Measurements from ENCODE around the gene RIMS1. TPM values are rescaled to one million over a fixed set of nuclear protein-coding genes. Genes with fewer than 3 reads are reported as not detected.

RIMS1 gene
- total RNA-seq, 3 donors from 2014 or later: 0.53 to 2.2 TPM; not detected in 1

DNA sequence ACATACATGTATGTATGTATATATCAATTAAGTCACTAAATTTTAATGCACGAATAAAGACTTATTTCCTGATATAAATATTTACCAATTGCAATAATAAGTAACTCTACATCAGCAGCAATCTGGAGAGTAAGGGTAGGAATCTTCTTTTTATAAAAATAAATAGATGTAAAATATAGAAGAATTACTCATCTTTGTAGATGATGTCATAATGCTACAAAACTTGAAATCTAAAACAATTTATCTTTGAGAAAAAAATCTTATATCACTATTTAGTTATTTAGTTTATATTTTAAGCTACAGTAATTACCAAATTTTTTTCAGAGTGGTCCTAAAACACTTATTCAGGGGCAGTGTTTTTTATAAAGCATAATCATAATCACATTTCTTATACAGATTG lies 351.7 kb downstream of the RIMS1 start:
- TF ChIP-seq, protein P1, sequence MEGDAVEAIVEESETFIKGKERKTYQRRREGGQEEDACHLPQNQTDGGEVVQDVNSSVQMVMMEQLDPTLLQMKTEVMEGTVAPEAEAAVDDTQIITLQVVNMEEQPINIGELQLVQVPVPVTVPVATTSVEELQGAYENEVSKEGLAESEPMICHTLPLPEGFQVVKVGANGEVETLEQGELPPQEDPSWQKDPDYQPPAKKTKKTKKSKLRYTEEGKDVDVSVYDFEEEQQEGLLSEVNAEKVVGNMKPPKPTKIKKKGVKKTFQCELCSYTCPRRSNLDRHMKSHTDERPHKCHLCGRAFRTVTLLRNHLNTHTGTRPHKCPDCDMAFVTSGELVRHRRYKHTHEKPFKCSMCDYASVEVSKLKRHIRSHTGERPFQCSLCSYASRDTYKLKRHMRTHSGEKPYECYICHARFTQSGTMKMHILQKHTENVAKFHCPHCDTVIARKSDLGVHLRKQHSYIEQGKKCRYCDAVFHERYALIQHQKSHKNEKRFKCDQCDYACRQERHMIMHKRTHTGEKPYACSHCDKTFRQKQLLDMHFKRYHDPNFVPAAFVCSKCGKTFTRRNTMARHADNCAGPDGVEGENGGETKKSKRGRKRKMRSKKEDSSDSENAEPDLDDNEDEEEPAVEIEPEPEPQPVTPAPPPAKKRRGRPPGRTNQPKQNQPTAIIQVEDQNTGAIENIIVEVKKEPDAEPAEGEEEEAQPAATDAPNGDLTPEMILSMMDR (IDR thresholded peaks at IDR 0.05): no peak
- H3K4me3 ChIP-seq: no peak overlapping the region
- no peaks in the 10 kb centered on the region for H3K4me1 ChIP-seq (ENCODE audit: low read depth)
- no peak for DNase-seq
- H3K36me3 ChIP-seq (ENCODE audit: low read depth): no peaks in the 10 kb centered on the region
- intact Hi-C loops (cut with DNase I, micrococcal nuclease): no loop called here
- ATAC-seq: no peak
- H3K9me3 ChIP-seq: no peaks in the 10 kb centered on the region

DNA sequence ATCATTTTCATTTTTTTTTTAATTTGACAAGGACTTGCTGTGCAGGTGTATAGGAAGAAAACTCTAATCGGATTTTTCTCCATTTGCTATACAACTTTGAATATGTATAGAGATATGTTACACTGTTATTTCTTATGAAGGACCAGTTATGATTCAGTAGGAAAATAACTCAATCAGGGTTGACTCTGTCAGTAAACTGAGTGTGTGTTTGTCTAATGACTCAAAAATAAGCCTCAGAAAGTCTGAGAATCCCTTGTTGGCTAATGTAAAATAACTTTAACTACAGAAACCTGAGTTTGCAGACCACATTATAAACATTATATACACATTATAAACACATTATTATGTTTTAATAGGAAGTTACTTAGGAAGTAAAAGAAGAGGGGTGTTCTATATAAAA lies 352.6 kb downstream of the RIMS1 start:
- ATAC-seq (no peak), DNase-seq (no peak)
- TF ChIP-seq, protein P1 (IDR thresholded peaks at IDR 0.05): no peak
- Histone ChIP-seq H3K9me3 (no peaks in the 10 kb centered on the region), H3K4me3 (no peak overlapping the region), H3K4me1 (ENCODE audit: low read depth) (no peaks in the 10 kb centered on the region), H3K36me3 (ENCODE audit: low read depth) (no peaks in the 10 kb centered on the region)
- intact Hi-C loops (cut with DNase I, micrococcal nuclease): no loop called here

DNA sequence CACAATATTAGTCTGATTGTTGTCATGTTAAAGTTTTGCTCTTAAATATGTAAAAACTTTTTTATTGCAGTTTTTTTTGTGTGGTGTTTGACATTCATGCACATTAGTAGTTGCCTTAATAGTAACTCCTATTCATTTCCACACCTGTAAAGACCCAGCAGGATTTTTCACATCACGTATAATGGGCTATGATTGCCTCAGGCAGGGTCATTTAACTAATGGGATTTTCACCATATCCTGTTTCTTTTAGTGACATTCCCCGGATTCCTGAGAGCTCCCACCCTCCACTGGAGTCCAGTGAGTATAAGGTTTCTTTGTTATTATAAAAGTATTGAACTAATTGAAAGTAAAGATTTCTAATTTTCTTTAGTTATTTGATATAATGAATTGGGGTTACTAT lies 359.2 kb downstream of the RIMS1 start:
- Histone ChIP-seq H3K36me3 (ENCODE audit: low read depth) (no peaks in the 10 kb centered on the region), H3K4me3 (no peak overlapping the region), H3K4me1 (ENCODE audit: low read depth) (no peaks in the 10 kb centered on the region), H3K9me3 (no peaks in the 10 kb centered on the region)
- ATAC-seq: no peak
- DNase-seq: no peak
- TF ChIP-seq, protein P1 (IDR thresholded peaks at IDR 0.05): no peak
- intact Hi-C loops (cut with DNase I, micrococcal nuclease): no loop called here

DNA sequence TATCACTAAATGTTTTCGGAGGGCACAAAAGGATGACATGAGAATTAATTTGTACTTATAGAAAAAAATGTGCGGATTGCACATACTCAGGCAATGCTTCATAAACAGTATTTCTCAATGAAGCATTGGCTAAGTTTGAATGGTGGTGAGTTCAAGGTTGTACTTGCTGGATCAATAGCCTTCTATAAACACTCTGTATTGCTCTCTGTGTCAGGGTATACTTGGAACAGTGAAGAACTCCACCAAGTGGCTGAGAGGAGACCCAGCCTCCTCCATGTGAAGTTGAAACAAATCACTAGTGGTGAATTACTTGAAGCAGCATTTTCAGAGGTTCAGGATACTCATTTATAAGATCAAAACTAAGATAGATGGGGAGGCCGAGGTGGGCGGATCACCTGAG lies 360.6 kb downstream of the RIMS1 start:
- no peaks in the 10 kb centered on the region for H3K36me3 ChIP-seq (ENCODE audit: low read depth)
- no peak overlapping the region for H3K4me3 ChIP-seq
- no peak for ATAC-seq
- TF ChIP-seq, protein P1 (IDR thresholded peaks at IDR 0.05): no peak
- no peaks in the 10 kb centered on the region for H3K9me3 ChIP-seq
- intact Hi-C loops (cut with DNase I, micrococcal nuclease): no loop called here
- no peak for DNase-seq
- no peaks in the 10 kb centered on the region for H3K4me1 ChIP-seq (ENCODE audit: low read depth)

DNA sequence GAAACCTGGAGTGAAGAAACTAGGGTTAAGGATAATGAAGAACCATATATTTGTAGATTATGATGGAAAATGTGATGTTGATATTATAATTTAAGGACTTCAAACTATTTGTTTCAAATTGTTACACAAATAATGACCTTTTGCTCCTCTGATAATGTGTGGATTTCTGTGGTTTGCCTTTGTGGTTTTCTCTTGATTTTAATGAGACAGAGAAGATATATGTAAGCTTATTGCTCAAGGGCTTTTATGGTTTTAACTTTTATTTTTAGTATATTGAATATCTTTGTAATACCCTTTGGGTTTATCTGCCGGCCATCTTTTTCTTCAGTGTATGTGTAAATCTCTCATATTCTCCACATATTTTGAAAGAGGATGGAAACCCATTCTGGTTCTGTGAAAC lies 362.3 kb downstream of the RIMS1 start:
- TF ChIP-seq, protein P1 (IDR thresholded peaks at IDR 0.05): no peak
- ATAC-seq: no peak
- Histone ChIP-seq H3K4me3 (no peak overlapping the region), H3K9me3 (no peaks in the 10 kb centered on the region), H3K36me3 (ENCODE audit: low read depth) (no peaks in the 10 kb centered on the region), H3K4me1 (ENCODE audit: low read depth) (no peaks in the 10 kb centered on the region)
- intact Hi-C loops (cut with DNase I, micrococcal nuclease): no loop called here
- DNase-seq: no peak

DNA sequence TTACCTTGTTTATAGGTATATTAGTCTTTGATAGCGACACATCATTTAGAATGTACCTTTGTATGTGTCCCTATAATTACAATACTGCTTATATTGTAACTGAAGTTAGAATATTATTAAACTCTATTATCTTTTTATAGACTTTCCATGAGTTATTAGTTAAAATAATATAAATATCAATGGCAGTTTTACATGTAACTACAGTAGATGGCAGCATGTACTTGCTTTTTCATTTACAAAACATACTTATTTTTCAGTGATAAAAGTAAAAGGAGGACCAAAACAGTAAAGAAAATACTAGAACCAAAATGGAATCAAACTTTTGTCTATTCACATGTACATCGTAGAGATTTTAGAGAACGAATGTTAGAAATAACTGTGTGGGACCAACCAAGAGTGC lies 364.3 kb downstream of the RIMS1 start:
- ATAC-seq (no peak), DNase-seq (no peak)
- TF ChIP-seq, protein P1 (IDR thresholded peaks at IDR 0.05): no peak
- intact Hi-C loops (cut with DNase I, micrococcal nuclease): no loop called here
- no peaks in the 10 kb centered on the region for H3K4me1 ChIP-seq (ENCODE audit: low read depth)
- no peaks in the 10 kb centered on the region for H3K36me3 ChIP-seq (ENCODE audit: low read depth)
- no peaks in the 10 kb centered on the region for H3K9me3 ChIP-seq
- no peak overlapping the region for H3K4me3 ChIP-seq
